Mucosa of gallbladder (tissue), 1 donor: Measurements from ENCODE around the gene MAPK7. TPM values are rescaled to one million over a fixed set of nuclear protein-coding genes. Genes with fewer than 3 reads are reported as not detected.
A peak's percentile ranks its signal among the peaks of the same experiment; 100 is the strongest.

Source experiments
- DNase-seq: peaks from one replicate; pipeline ENCODE4 v3.0.0-alpha.2; 2020; ENCODE audit warnings: low spot score
- total RNA-seq: library from RNA; stranded (reverse); gene quantifications from one replicate; pipeline ENCODE4 v1.2.1, GENCODE V29; 2021
- donor health status: DM: no; HTN: no; CAD: no.

The MAPK7 gene
- total RNA-seq, 1 donor from 2014 or later = 23.0 TPM

DNA sequence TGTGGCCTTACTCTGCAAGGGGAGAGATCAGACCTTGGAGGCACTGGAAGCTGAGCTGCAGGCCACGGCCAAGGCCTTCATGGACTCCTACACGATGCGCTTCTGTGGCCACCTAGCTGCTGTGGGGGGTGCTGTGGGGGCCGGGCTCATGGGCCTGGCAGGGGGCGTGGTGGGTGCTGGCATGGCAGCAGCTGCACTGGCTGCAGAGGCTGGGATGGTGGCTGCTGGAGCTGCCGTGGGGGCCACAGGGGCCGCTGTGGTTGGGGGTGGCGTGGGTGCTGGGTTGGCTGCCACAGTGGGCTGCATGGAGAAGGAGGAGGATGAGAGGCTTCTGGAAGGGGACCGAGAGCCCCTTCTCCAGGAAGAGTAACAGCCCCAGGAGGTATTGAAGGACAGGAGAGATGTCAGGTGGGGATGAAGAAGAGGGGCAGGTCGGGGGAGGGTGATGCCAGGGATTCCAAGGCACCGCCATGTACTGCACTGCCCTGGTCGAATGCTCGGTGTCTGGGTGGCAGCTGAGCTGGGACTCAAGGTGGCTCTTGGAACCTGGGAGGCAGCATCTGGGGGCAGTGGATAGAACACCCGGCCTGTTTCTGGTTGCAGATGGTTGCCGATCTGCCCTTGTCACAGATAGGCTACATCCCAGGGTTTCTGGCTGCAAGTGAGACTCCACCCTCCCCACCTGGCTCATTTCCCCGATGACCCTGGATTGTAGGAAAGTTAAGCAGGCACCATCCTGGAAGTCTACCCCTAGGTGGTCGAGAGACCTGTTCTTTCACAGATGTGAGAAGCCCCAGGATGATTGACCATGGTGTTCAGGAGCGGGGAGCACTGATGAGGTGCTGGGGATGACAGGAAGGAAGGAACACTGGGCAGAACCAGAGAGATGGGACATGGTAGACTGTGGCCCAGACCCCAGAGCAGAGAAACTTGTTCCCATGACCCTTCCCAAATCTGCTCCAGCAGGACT lies 37.8 kb downstream of the MAPK7 start:
- no peak for DNase-seq

DNA sequence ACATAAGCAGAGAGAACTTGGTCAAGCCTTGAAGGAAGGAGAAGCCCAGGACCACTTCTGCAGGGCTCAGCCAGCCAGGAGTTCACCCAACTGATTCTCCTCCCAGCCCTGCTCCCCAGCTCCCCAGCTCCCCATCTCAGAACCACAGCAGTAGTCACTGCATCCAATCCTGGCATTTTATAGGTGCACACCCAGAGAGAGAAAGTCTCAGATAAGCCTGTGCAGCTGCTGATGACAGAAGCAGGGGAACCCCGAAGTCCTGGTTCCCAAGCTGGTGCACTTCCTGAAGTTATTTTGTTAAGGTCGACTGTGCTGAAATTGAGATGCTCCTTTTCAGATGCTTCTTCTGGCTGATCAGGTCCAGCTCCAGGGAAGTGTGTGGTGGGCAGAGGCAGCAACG lies 39.3 kb downstream of the MAPK7 start:
- no peak for DNase-seq

DNA sequence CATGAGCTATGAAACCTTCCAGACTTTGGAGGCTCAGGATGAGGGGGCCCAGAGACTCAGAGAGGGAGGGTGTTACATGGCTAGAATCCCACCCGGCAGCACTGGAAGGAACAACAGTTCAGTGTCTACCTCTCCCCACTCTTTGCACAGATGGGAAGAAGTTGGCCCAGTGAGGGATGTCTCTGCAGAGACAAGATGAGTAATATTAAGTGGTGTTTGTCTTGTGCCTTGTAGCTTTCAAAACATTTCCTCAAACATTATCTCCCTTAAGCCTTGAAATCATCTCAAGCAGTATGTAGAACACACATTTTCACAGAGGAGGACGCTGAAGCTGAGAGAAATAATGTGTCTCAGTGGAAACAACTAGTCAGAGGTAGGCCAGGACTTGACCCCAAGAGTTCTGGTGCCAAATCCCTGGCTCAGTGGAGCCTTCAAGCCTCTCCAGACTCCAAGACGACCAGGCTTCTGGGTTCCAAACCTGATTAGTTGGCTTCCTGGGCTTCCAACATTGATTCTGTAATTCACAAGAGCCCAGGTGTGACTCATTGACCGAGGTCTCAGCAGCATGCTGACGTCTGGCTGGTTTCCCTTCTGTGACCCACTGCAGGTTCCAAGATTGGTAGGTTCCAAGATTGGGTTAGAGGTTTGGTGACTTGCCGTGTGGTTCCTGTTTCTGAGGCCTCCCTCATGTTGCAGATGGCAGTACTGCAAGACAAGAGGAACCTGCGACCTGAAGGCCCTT lies 40.1 kb downstream of the MAPK7 start:
- DNase-seq = peak; percentile 20

DNA sequence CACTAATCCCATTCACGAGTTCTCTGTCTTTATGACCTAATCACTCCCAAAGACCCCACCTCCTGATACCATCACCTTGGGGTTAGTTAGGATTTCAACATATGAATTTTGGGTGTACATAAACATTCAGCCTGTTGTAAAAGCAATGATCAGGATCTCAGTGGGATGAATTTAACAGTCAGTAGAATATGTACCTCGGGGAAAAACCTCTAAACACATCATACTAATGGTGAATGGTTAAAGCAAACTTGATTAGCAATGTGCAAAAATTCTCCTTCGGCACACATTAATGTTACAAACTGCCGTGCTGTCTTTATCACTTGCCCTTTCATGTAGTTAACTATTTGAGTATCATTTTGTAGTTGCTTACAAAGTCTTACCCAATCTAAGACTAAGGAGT lies 42.9 kb downstream of the MAPK7 start:
- no peak for DNase-seq

DNA sequence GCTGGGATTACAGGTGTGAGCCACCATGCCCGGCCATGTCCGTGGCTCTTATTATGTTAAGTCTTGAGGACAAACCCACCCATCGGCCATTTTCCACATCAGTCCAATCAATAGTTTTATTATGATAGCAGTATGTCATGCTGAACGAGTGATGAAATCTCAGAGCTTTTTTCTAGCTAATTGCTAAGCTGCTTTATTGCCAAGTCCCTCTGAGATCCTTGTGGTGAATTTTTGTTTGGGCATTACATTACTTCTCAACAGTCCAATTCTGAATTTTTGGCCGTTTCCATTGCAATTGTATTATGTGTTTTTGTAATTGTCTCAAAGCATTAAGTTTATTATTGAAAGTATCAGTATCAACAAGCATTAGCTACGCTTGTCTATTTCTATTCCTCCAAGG lies 43.6 kb downstream of the MAPK7 start:
- no peak for DNase-seq

DNA sequence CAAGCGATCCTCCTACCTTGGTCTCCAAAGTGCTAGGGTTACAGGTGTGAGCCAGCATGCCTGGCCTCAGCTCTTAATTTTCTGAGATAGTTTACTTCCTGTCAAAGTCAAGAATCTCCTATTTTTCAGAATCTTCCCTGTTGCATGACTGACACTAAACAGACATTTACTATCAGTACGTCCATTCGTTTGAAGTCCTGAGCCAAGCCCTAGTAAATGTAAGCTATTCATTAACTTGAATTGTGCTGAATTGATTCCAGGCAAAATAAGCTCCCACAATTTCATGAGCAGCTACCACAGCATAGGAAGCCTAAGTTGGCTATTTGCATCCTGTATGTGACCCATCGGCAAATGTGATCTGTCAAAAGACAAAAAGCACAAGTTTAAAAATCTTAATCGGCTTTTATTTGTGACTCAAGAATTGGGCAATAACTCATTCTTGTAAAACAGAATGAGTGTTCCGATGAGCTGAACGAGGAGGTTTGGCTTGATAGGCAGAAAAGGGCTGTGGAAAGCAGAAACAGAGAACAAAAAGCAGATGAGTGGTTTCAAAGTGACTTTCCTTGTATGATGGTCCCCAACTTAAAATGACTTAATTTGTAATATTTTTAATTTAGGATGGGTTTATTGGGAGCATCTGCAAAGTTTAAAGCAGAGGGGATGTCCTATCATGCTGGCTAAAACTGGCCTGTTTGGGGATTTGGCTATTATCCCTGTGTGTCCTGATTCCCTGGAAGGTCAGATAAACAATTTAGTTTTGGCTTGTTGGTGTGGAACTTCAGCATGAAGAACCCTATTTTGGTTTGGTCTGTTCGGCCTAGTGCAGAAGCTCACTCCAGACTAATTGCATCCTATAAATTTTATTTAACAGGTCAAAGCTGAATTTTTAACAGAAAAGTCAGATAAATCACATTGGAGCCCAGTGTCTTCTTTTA lies 46.9 kb downstream of the MAPK7 start:
- no peak for DNase-seq

DNA sequence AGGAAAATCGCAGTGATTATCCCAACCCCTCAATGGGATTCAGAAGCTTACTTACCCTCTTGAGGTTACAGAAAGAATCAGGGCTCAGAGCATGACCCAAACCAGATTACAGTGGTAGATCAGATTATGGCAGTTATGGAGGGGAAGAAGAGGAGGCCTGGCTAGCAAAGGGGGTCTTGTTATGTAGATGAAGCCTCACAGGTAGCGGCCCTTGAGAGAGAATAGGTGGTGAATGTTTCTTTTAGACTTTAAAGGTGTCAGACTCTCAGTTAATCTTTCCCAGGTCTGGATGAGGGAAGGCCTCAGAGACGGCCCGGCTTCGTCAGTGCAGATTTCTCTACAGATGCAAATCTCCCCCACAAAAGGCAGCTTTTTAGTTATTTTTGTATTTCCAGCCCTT lies 48.3 kb downstream of the MAPK7 start:
- no peak for DNase-seq

DNA sequence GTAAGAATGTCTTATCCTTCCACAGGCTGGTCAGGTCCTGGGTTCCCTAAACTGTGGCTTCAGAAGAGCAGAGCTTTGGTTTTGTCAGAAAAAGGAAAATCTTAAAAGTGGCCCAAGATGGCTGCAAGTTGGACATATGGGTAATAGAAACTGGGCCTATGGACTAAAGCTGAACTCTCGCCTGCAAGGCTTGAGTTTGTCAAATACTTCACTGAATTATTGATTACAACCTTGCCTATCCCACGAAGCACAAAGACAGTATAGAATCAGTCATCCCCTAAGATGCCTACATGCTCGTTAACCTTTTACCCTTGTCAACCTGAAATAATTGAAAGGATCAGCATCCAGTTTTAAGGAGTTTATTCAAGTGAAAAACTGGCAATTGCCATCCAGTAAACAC lies 53.4 kb downstream of the MAPK7 start:
- DNase-seq = no peak

Other genes starting within 250 kb of the MAPK7 start
- gene EPN2, start 141.1 kb upstream of the MAPK7 start, total RNA-seq = 47.0 TPM
- gene B9D1, start 15.8 kb upstream of the MAPK7 start, total RNA-seq = 25.3 TPM
- gene MFAP4, start 8.7 kb downstream of the MAPK7 start, total RNA-seq = 303 TPM
- gene RNF112, start 32.7 kb downstream of the MAPK7 start, total RNA-seq = 7.3 TPM
- gene SLC47A1, start 155.4 kb downstream of the MAPK7 start, total RNA-seq = 15.4 TPM